ENCODE data around the gene SLPI.

The SLPI gene

DNA sequence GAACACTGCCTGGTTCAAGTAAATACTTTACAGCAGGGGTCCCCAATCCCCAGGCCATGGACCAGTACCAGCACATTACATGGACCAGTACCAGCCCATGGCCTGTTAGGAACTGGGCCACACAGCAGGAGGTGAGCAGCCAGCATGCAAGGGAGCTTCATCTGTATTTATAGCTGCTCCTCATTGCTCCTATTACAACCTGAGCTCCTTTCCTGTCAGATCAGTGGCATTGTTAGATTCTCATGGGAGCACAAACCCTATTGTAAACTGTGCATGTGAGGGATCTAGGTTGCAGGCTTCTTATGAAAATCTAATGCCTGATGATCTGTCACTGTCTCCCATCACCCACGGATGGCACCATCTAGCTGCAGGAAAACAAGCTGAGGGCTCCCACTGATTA lies 40.3 kb upstream of the SLPI start:
- H3K79me2 ChIP-seq (ENCODE audit: control insufficient read depth, low read length), result no peaks in the 10 kb centered on the region
- H3K27me3 ChIP-seq (ENCODE audit: control insufficient read depth, low read length), result peaks cover 6% of the 10 kb centered on the region; the same call in 1 of the 2 replicates
- no peak overlapping the region for H3K27ac ChIP-seq (ENCODE audit: low read depth, low read length)
- no peaks in the 10 kb centered on the region for H3K36me3 ChIP-seq (ENCODE audit: control insufficient read depth, low read length)
- H3F3A ChIP-seq (ENCODE audit: control insufficient read depth, insufficient read depth), result no peaks in the 10 kb centered on the region
- no peaks in the 10 kb centered on the region for H3K9me2 ChIP-seq (replicated peaks; ENCODE audit: control insufficient read depth, low read length)
- no peak overlapping the region for H3K4me3 ChIP-seq (ENCODE audit: low read length)
- H4K20me1 ChIP-seq (ENCODE audit: control insufficient read depth, insufficient read depth, low read depth, low read length), result no peaks in the 10 kb centered on the region
- no peak for TF ChIP-seq EZH2phosphoT487 (IDR thresholded peaks at IDR 0.05; ENCODE audit: borderline replicate concordance, low read length)
- TF ChIP-seq, protein P1, sequence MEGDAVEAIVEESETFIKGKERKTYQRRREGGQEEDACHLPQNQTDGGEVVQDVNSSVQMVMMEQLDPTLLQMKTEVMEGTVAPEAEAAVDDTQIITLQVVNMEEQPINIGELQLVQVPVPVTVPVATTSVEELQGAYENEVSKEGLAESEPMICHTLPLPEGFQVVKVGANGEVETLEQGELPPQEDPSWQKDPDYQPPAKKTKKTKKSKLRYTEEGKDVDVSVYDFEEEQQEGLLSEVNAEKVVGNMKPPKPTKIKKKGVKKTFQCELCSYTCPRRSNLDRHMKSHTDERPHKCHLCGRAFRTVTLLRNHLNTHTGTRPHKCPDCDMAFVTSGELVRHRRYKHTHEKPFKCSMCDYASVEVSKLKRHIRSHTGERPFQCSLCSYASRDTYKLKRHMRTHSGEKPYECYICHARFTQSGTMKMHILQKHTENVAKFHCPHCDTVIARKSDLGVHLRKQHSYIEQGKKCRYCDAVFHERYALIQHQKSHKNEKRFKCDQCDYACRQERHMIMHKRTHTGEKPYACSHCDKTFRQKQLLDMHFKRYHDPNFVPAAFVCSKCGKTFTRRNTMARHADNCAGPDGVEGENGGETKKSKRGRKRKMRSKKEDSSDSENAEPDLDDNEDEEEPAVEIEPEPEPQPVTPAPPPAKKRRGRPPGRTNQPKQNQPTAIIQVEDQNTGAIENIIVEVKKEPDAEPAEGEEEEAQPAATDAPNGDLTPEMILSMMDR (IDR thresholded peaks at IDR 0.05; ENCODE audit: low read depth, low read length, poor library complexity, severe bottlenecking), result no peak
- H3K4me1 ChIP-seq (ENCODE audit: control insufficient read depth, low read length), result no peaks in the 10 kb centered on the region
- no peaks in the 10 kb centered on the region for H3K9me3 ChIP-seq (ENCODE audit: control insufficient read depth, insufficient read depth, low read length)
- no peak overlapping the region for H3K4me2 ChIP-seq (ENCODE audit: low read length)

DNA sequence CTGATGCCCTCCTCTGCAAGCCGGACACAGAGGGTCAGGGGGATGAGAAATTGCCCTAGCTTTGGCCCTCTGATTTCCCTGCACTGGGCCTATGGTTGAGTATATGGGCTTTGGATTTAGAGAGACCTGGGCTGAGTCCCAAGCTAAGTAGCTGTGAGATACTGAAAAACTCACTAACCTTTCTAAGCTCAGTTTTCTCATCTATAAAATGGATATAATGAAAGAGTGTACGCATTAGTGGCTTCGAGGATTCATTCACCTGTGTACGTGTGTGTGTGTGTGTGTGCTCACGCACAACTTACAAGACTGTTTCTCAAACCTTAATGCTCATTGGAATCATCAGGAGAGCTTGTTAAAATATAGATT lies 39.6 kb upstream of the SLPI start:
- Histone ChIP-seq H3F3A (ENCODE audit: control insufficient read depth, insufficient read depth) (no peaks in the 10 kb centered on the region), H4K20me1 (ENCODE audit: control insufficient read depth, insufficient read depth, low read depth, low read length) (no peaks in the 10 kb centered on the region), H3K27me3 (ENCODE audit: control insufficient read depth, low read length) (peaks cover 6% of the 10 kb centered on the region; the same call in 1 of the 2 replicates), H3K9me3 (ENCODE audit: control insufficient read depth, insufficient read depth, low read length) (no peaks in the 10 kb centered on the region), H3K4me2 (ENCODE audit: low read length) (no peak overlapping the region), H3K4me1 (ENCODE audit: control insufficient read depth, low read length) (no peaks in the 10 kb centered on the region), H3K9me2 (replicated peaks; ENCODE audit: control insufficient read depth, low read length) (no peaks in the 10 kb centered on the region), H3K79me2 (ENCODE audit: control insufficient read depth, low read length) (no peaks in the 10 kb centered on the region), H3K36me3 (ENCODE audit: control insufficient read depth, low read length) (no peaks in the 10 kb centered on the region), H3K4me3 (ENCODE audit: low read length) (no peak overlapping the region), H3K27ac (ENCODE audit: low read depth, low read length) (no peak overlapping the region)
- no peak for TF ChIP-seq EZH2phosphoT487 (IDR thresholded peaks at IDR 0.05; ENCODE audit: borderline replicate concordance, low read length)
- TF ChIP-seq, protein P1 (IDR thresholded peaks at IDR 0.05; ENCODE audit: low read depth, low read length, poor library complexity, severe bottlenecking), result peak; percentile 50

DNA sequence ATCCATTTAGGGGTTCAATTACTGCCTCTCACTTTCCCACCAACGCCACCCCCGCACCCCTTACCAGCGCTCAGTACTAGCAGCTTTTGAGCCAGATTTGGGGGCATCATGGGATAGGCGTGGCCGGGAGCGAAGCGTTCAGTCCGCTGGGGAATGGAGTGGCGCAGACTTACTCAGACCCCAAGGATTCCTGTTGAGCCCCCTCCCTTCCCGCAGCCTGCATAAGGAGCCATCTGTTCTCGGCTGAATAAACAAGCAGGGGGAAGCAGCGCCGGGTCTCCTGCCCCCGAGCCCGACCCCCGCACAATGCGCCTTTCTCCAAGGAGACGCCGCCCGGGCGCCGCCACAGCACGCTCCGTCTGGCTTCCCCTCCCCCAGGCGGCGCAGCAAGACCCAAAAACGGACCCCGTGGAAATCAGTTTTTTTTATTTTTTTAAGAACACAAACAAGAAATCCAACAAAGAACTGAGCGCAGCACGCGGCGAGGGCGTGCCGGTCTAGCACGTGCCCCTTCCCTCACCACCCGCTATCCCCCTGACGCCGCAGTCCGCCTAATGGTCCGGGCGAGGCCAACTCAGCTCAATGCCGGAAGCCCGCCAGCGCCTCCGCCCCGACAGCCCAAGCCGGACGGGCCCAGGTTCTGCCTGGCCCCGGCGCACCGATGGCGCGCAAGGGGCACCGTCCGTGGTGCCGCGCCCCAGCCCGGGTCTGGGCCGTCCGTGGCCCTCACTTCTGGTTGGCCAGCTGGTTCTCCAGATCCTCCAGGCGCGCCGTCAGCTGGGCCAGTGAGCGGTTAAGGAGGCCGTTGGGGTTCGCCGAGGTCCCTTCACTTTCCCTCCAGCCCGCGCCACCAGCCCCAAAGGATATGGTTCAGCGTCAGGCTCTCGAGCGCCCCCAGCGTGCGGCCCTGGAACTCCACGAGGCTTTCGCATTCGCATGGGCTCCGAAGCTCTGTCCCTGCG lies 39.0 kb upstream of the SLPI start:
- Histone ChIP-seq H3F3A (ENCODE audit: control insufficient read depth, insufficient read depth) (no peaks in the 10 kb centered on the region), H3K27me3 (ENCODE audit: control insufficient read depth, low read length) (peaks cover 6% of the 10 kb centered on the region; the same call in 1 of the 2 replicates), H3K79me2 (ENCODE audit: control insufficient read depth, low read length) (no peaks in the 10 kb centered on the region), H3K4me3 (ENCODE audit: low read length) (no peak overlapping the region), H3K4me1 (ENCODE audit: control insufficient read depth, low read length) (no peaks in the 10 kb centered on the region), H3K36me3 (ENCODE audit: control insufficient read depth, low read length) (no peaks in the 10 kb centered on the region), H4K20me1 (ENCODE audit: control insufficient read depth, insufficient read depth, low read depth, low read length) (no peaks in the 10 kb centered on the region), H3K9me3 (ENCODE audit: control insufficient read depth, insufficient read depth, low read length) (no peaks in the 10 kb centered on the region), H3K27ac (ENCODE audit: low read depth, low read length) (no peak overlapping the region), H3K9me2 (replicated peaks; ENCODE audit: control insufficient read depth, low read length) (no peaks in the 10 kb centered on the region), H3K4me2 (ENCODE audit: low read length) (0 out of 2 replicates have a peak overlapping the region, but pooled peaks have one; percentile 11)
- no peak for TF ChIP-seq EZH2phosphoT487 (IDR thresholded peaks at IDR 0.05; ENCODE audit: borderline replicate concordance, low read length)
- TF ChIP-seq, protein P1 (IDR thresholded peaks at IDR 0.05; ENCODE audit: low read depth, low read length, poor library complexity, severe bottlenecking), result peak; percentile 88
